H1 (cell line): ENCODE results near the gene FGGY. TPM values are rescaled to one million over a fixed set of nuclear protein-coding genes. Genes with fewer than 3 reads are reported as not detected.

Experiments used
- CTCF ChIA-PET: fragments of 300-600 bp; sonication (Branson Sonifier 250); formaldehyde crosslinking; loops from one replicate; lab custom pipeline; 2021; ENCODE audit not compliant: partially characterized antibody; lab: Charles Lee
- POLR2A ChIA-PET: fragments of 300-600 bp; sonication (Branson Sonifier 250); formaldehyde crosslinking; loops from one replicate; lab custom pipeline; 2021; ENCODE audit warnings: inconsistent platforms; ENCODE audit not compliant: partially characterized antibody; lab: Charles Lee
- DNase-seq, 2 experiments: peaks; one replicate each; pipeline versions ENCODE4 v3.0.0 to v3.0.0-alpha.2; 2010 to 2022; ENCODE audit warnings: low spot score in 2 of 2, low read depth in 1 of 2, mixed read lengths in 1 of 2
- FAIRE-seq: peaks from 2 replicates; lab custom pipeline; 2011; peaks lifted over from hg19 to GRCh38; lab: Jason Lieb, UNC
- H2AFZ ChIP-seq: 2 replicates; pipeline ENCODE4 v1.8.1; 2012; ENCODE audit warnings: low read length, inconsistent platforms
- H2AK5ac ChIP-seq: 2 replicates; pipeline ENCODE4 v1.6.1; 2013; ENCODE audit warnings: low read depth, low read length
- H2BK120ac ChIP-seq: replicated peaks from 2 replicates; pipeline ENCODE3; 2013; ENCODE audit warnings: low read depth, low read length, inconsistent platforms
- H2BK12ac ChIP-seq: 2 replicates; pipeline ENCODE4 v1.6.1; 2013; ENCODE audit warnings: low read depth, low read length
- H2BK15ac ChIP-seq: 2 replicates; pipeline ENCODE4 v1.6.1; 2013; ENCODE audit warnings: low read length
- H2BK20ac ChIP-seq: 2 replicates; pipeline ENCODE4 v1.6.1; 2013; ENCODE audit warnings: low read length
- H2BK5ac ChIP-seq: 2 replicates; pipeline ENCODE4 v1.6.1; 2013; ENCODE audit warnings: low read depth, low read length
- H3K14ac ChIP-seq: 2 replicates; pipeline ENCODE4 v1.6.1; 2013; ENCODE audit warnings: inconsistent platforms; ENCODE audit not compliant: insufficient read length
- H3K18ac ChIP-seq: 2 replicates; pipeline ENCODE4 v1.6.1; 2013; ENCODE audit warnings: low read length; ENCODE audit errors: extremely low read depth
- H3K23ac ChIP-seq: 2 replicates; pipeline ENCODE4 v1.6.1; 2013; ENCODE audit warnings: inconsistent platforms; ENCODE audit not compliant: insufficient read length
- H3K23me2 ChIP-seq: 2 replicates; pipeline ENCODE4 v1.6.1; 2013; ENCODE audit warnings: low read depth, low read length
- H3K27ac ChIP-seq: 2 replicates; pipeline ENCODE4 v1.6.1; 2011; ENCODE audit warnings: low read depth, low read length, inconsistent platforms
- H3K27me3 ChIP-seq, 4 experiments: replicated peaks in 1 of 4; 1 replicate in 1 of 4; 2 replicates in 3 of 4; pipeline versions ENCODE4 v1.6.1 to v1.8.1; 2011 to 2013; ENCODE audit warnings: low read length in 3 of 4, mild to moderate bottlenecking in 3 of 4, inconsistent platforms in 2 of 4, mixed read lengths in 2 of 4, moderate library complexity in 1 of 4; ENCODE audit not compliant: control insufficient read depth in 3 of 4, insufficient read depth in 3 of 4; ENCODE audit errors: extremely low read depth in 1 of 4
- H3K36me3 ChIP-seq, 4 experiments: 2 replicates each; pipeline versions ENCODE4 v1.6.1 to v1.8.1; 2011 to 2013; ENCODE audit warnings: mild to moderate bottlenecking in 4 of 4, low read length in 3 of 4, moderate library complexity in 2 of 4, control low read depth in 1 of 4, inconsistent platforms in 1 of 4; ENCODE audit not compliant: insufficient read depth in 4 of 4, control insufficient read depth in 2 of 4
- H3K4ac ChIP-seq: replicated peaks from 2 replicates; pipeline ENCODE3; 2013; ENCODE audit warnings: low read length, low read depth, mixed read lengths, inconsistent platforms; ENCODE audit not compliant: insufficient read length
- H3K4me1 ChIP-seq, 4 experiments: replicated peaks in 1 of 4; 1 replicate in 1 of 4; 2 replicates in 3 of 4; pipeline versions ENCODE4 v1.6.1 to v1.8.1; 2011 to 2013; ENCODE audit warnings: low read length in 3 of 4, inconsistent platforms in 2 of 4, mixed read lengths in 1 of 4; ENCODE audit not compliant: insufficient read depth in 4 of 4, control insufficient read depth in 3 of 4
- H3K4me2 ChIP-seq, 2 experiments: 2 replicates each; pipeline versions ENCODE4 v1.6.1 to v1.8.1; 2011 to 2013; ENCODE audit warnings: low read depth in 2 of 2, low read length in 2 of 2, control low read depth in 1 of 2, inconsistent platforms in 1 of 2, mild to moderate bottlenecking in 1 of 2; ENCODE audit not compliant: insufficient read depth in 1 of 2
- H3K4me3 ChIP-seq, 4 experiments: fragments of 200-600, 300-600 bp in 1 of 4; sonication (generic), shearing (Covaris generic), sonication (Bioruptor Twin) in 1 of 4; 2 replicates each; pipeline versions ENCODE4 v1.5.1 to v1.8.1; 2011 to 2016; ENCODE audit warnings: low read length in 4 of 4, low read depth in 3 of 4, control low read depth in 2 of 4, inconsistent platforms in 2 of 4, mild to moderate bottlenecking in 2 of 4, mixed read lengths in 1 of 4, moderate library complexity in 1 of 4; ENCODE audit not compliant: insufficient read depth in 2 of 4; ENCODE audit errors: extremely low read depth in 1 of 4
- H3K56ac ChIP-seq: replicated peaks from 2 replicates; pipeline ENCODE3; 2013; ENCODE audit warnings: low read depth, mild to moderate bottlenecking, mixed read lengths, low read length, inconsistent platforms; ENCODE audit not compliant: insufficient read length
- H3K79me1 ChIP-seq: 2 replicates; pipeline ENCODE4 v1.6.1; 2013; ENCODE audit warnings: low read depth, low read length, control low read depth
- H3K79me2 ChIP-seq, 2 experiments: 2 replicates each; pipeline versions ENCODE4 v1.6.1 to v1.8.1; 2012 to 2013; ENCODE audit warnings: low read length in 2 of 2, mild to moderate bottlenecking in 2 of 2, inconsistent platforms in 1 of 2; ENCODE audit not compliant: insufficient read depth in 2 of 2, control insufficient read depth in 1 of 2
- H3K9ac ChIP-seq, 4 experiments: replicated peaks in 1 of 4; 1 replicate in 1 of 4; 2 replicates in 3 of 4; pipeline versions ENCODE4 v1.6.1 to v1.8.1; 2011 to 2013; ENCODE audit warnings: low read depth in 3 of 4, low read length in 3 of 4, control low read depth in 2 of 4, mild to moderate bottlenecking in 2 of 4, moderate library complexity in 2 of 4, inconsistent platforms in 1 of 4; ENCODE audit errors: extremely low read depth in 1 of 4
- H3K9me3 ChIP-seq, 2 experiments: 2 replicates each; pipeline versions ENCODE4 v1.6.1 to v1.8.1; 2012 to 2013; ENCODE audit warnings: mild to moderate bottlenecking in 2 of 2, moderate library complexity in 2 of 2, control low read depth in 1 of 2, inconsistent platforms in 1 of 2, low read depth in 1 of 2, low read length in 1 of 2, mixed read lengths in 1 of 2; ENCODE audit not compliant: insufficient read depth in 2 of 2
- H4K20me1 ChIP-seq, 2 experiments: replicated peaks in 1 of 2; 2 replicates each; pipeline versions ENCODE3 to v1.8.1; 2011 to 2013; ENCODE audit warnings: inconsistent platforms in 2 of 2, low read length in 2 of 2, mild to moderate bottlenecking in 1 of 2; ENCODE audit not compliant: insufficient read depth in 2 of 2, control insufficient read depth in 1 of 2
- H4K5ac ChIP-seq: 2 replicates; pipeline ENCODE4 v1.6.1; 2013; ENCODE audit warnings: low read length, low read depth, mixed read lengths, inconsistent platforms; ENCODE audit not compliant: insufficient read length
- H4K8ac ChIP-seq: 2 replicates; pipeline ENCODE4 v1.8.0; 2013; ENCODE audit warnings: mild to moderate bottlenecking, moderate library complexity, low read length, inconsistent platforms; ENCODE audit not compliant: insufficient read depth; ENCODE audit errors: extremely low read depth
- H4K91ac ChIP-seq: replicated peaks from 2 replicates; pipeline ENCODE3; 2013; ENCODE audit warnings: low read length, mixed read lengths, inconsistent platforms; ENCODE audit not compliant: insufficient read length
- ASH2L ChIP-seq: fragments of 200-600, 300-600 bp; sonication (generic); IDR thresholded peaks from one replicate; pipeline ENCODE4 v1.7.1; 2017; ENCODE audit warnings: low read length
- CREB1 ChIP-seq: IDR thresholded peaks from 2 replicates; pipeline ENCODE4 v1.6.1; 2012; ENCODE audit warnings: inconsistent platforms
- FOSL1 ChIP-seq: IDR thresholded peaks from 2 replicates; pipeline ENCODE4 v1.6.1; 2011; ENCODE audit warnings: mild to moderate bottlenecking, low read depth, low read length, moderate library complexity; ENCODE audit not compliant: insufficient read depth
- NANOG ChIP-seq: IDR thresholded peaks from 2 replicates; pipeline ENCODE4 v1.6.1; 2011; ENCODE audit warnings: low read length, low read depth, mild to moderate bottlenecking, inconsistent platforms; ENCODE audit not compliant: insufficient read depth, poor library complexity, severe bottlenecking
- POU5F1 ChIP-seq: IDR thresholded peaks from 2 replicates; pipeline ENCODE4 v1.6.1; 2011; ENCODE audit warnings: low read depth, mild to moderate bottlenecking, low read length, moderate library complexity
- RNF2 ChIP-seq: fragments of 200-900, 300-1000 bp; sonication (generic); IDR thresholded peaks from 2 replicates; pipeline ENCODE4 v1.7.1; 2016; ENCODE audit warnings: borderline replicate concordance, low read depth, mild to moderate bottlenecking, antibody characterized with exemption, low read length; ENCODE audit not compliant: poor library complexity, severe bottlenecking; ENCODE audit errors: missing control alignments
- SIRT6 ChIP-seq: IDR thresholded peaks from one replicate; pipeline ENCODE4 v1.7.1; 2012; ENCODE audit warnings: low read length, inconsistent platforms
- SIX5 ChIP-seq: IDR thresholded peaks from 2 replicates; pipeline ENCODE4 v1.6.1; 2011; ENCODE audit warnings: mild to moderate bottlenecking, low read depth, low read length
- WGBS, 2 experiments: shearing (Covaris generic) in 1 of 2; methylation state at CpG; one replicate each; pipeline versions ENCODE4 v1.1.6 to v1.1.7; 2013 to 2015; ENCODE audit warnings: low lambda C conversion rate in 2 of 2, mixed read lengths in 2 of 2, inconsistent platforms in 1 of 2, low coverage in 1 of 2, missing lambda C conversion rate in 1 of 2; ENCODE audit not compliant: insufficient replicate concordance in 2 of 2, insufficient coverage in 1 of 2, insufficient read length in 1 of 2; ENCODE audit errors: extremely low coverage in 1 of 2, missing lambda C conversion rate in 1 of 2; 5-methylcytosine and 5-hydroxymethylcytosine counted together
- polyA plus RNA-seq, 7 experiments: library from polyadenylated mRNA; depleted of rRNA in 3 of 7; stranded (reverse) in 5 of 7; unstranded in 2 of 7; fragments of >200 nt in 5 of 7; fragments of 200-250 nt in 2 of 7; gene quantifications; 1 replicate in 5 of 7; 2 replicates in 1 of 7; 4 replicates in 1 of 7; pipeline versions ENCODE4 v1.2.1 to v1.2.3, GENCODE V29; 2011 to 2013; ENCODE audit warnings: missing spikeins in 2 of 7, mixed read lengths in 2 of 7
- total RNA-seq: library from RNA; stranded (reverse); fragmentation: NEBNext Ultra II Directional; extraction: Animal tissue kit (Norgen Biotek cat#: 25700); gene quantifications from 2 replicates; pipeline ENCODE4 v1.2.1, GENCODE V29; 2021
- TF ChIP-seq, protein P1 (sequence below): IDR thresholded peaks from 2 replicates; pipeline ENCODE4 v1.6.1; 2012; ENCODE audit warnings: low read length, inconsistent platforms

The FGGY gene
- total and polyA plus RNA-seq, 2 of the 8 experiments (the other 6 are each of a cell fraction or from before 2014, with no cell fraction given) = 10.3 to 12.5 TPM

GRCh38 chr1:59265622-59266021 lies 31.3 kb upstream of the FGGY start:
- H2BK15ac ChIP-seq = no peak overlapping the region
- H2AFZ ChIP-seq = no peak overlapping the region
- H3K79me2 ChIP-seq = no peaks in the 10 kb centered on the region
- 92% methylated on average over 4 of the region's 4 CpGs; no CpG with 5 or more reads in 1 of the 2 experiments for WGBS, 2 experiments
- ChIA-PET POLR2A (no interaction called here), CTCF (no interaction called here)
- peaks cover 0 to 2% (median under 1%) of the 10 kb centered on the region in 4 experiments; a peak in 2 of 7 replicates for H3K4me1 ChIP-seq
- H3K14ac ChIP-seq = no peak overlapping the region
- H3K4me2 ChIP-seq = no peak overlapping the region
- no peaks in the 10 kb centered on the region for H3K27me3 ChIP-seq
- DNase-seq (no peak), FAIRE-seq (no peak)
- no peak overlapping the region for H4K5ac ChIP-seq
- H2AK5ac ChIP-seq = no peak overlapping the region
- no peak overlapping the region for H3K27ac ChIP-seq
- H3K9me3 ChIP-seq = no peaks in the 10 kb centered on the region
- H3K23ac ChIP-seq = no peak overlapping the region
- TF ChIP-seq SIRT6 = no peak
- TF ChIP-seq, protein P1, sequence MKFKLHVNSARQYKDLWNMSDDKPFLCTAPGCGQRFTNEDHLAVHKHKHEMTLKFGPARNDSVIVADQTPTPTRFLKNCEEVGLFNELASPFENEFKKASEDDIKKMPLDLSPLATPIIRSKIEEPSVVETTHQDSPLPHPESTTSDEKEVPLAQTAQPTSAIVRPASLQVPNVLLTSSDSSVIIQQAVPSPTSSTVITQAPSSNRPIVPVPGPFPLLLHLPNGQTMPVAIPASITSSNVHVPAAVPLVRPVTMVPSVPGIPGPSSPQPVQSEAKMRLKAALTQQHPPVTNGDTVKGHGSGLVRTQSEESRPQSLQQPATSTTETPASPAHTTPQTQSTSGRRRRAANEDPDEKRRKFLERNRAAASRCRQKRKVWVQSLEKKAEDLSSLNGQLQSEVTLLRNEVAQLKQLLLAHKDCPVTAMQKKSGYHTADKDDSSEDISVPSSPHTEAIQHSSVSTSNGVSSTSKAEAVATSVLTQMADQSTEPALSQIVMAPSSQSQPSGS = no peak
- no peak for TF ChIP-seq POU5F1
- TF ChIP-seq RNF2 = no peak
- no peak for TF ChIP-seq ASH2L
- TF ChIP-seq SIX5 = no peak
- TF ChIP-seq CREB1 = no peak
- no peak for TF ChIP-seq NANOG
- no peak for TF ChIP-seq FOSL1
- H2BK20ac ChIP-seq = no peak overlapping the region
- H4K20me1 ChIP-seq = no peaks in the 10 kb centered on the region
- H2BK5ac ChIP-seq = no peak overlapping the region
- H3K56ac ChIP-seq = no peak overlapping the region
- H3K9ac ChIP-seq = no peak overlapping the region
- no peak overlapping the region for H3K4me3 ChIP-seq
- no peak overlapping the region for H2BK12ac ChIP-seq
- H3K79me1 ChIP-seq = no peaks in the 10 kb centered on the region
- no peak overlapping the region for H2BK120ac ChIP-seq
- H4K8ac ChIP-seq = no peak overlapping the region
- H3K4ac ChIP-seq = no peak overlapping the region
- no peaks in the 10 kb centered on the region for H3K23me2 ChIP-seq
- H3K18ac ChIP-seq = no peak overlapping the region
- no peak overlapping the region for H4K91ac ChIP-seq
- no peaks in the 10 kb centered on the region for H3K36me3 ChIP-seq
